Activated naive CD8-positive, alpha-beta T cell (primary cell): ENCODE measurements around the gene USF2.
"Not testable (repeated sequence)": the region's sequence is repeated elsewhere in the genome, so short reads cannot be mapped to it uniquely, and the experiment has no call there.

Experiments used
- H3K27ac Mint-ChIP-seq: one replicate; pipeline ENCODE4 v1.8.0; 2021; ENCODE audit warnings: mixed read lengths
- H3K27me3 Mint-ChIP-seq: one replicate; pipeline ENCODE4 v1.8.0; 2021; ENCODE audit warnings: mixed read lengths
- H3K36me3 Mint-ChIP-seq: one replicate; pipeline ENCODE4 v1.8.0; 2021; ENCODE audit warnings: mixed read lengths
- H3K4me1 Mint-ChIP-seq: one replicate; pipeline ENCODE4 v1.8.0; 2021; ENCODE audit warnings: low read depth, mixed read lengths
- H3K4me3 Mint-ChIP-seq: one replicate; pipeline ENCODE4 v1.8.0; 2021; ENCODE audit warnings: mild to moderate bottlenecking, mixed read lengths
- H3K9me3 Mint-ChIP-seq: one replicate; pipeline ENCODE4 v1.8.0; 2021; ENCODE audit warnings: low read depth, mixed read lengths

Gene USF2

DNA sequence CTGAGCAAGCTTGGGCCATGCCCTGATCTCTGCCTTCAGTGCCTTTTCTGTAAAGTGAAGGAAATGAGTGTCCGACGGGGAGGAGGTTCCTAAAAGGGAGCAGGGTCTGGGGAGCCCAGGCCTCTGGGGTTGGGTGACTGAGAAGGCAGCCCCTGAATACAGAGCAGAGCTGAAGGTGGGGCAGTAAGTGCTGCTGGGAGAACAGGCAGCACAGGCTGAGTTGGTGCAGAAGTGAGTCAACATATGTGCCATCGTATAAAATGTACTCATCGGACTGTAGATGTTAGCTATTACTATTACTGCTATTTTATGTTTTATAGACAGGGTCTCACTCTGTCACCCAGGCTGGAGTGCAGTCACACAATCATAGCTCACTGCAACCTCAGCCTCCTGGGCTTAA, 12.5 kb downstream of the USF2 start:
- Mint-ChIP-seq H3K27me3 (peaks cover 15% of the 10 kb centered on the region), H3K4me3 (no peak overlapping the region), H3K36me3 (peaks cover 2% of the 10 kb centered on the region)

GRCh38 chr19:35284153-35285094, 15.7 kb downstream of the USF2 start:
- H3K36me3 Mint-ChIP-seq = peaks cover 2% of the 10 kb centered on the region
- H3K27ac Mint-ChIP-seq = no peak overlapping the region
- H3K4me3 Mint-ChIP-seq = no peak overlapping the region
- no peaks in the 10 kb centered on the region for H3K9me3 Mint-ChIP-seq
- peaks cover 15% of the 10 kb centered on the region for H3K27me3 Mint-ChIP-seq
- H3K4me1 Mint-ChIP-seq = peaks cover 7% of the 10 kb centered on the region

More for the DNA sequence above, 12.5 kb downstream of the USF2 start:
- Mint-ChIP-seq H3K27ac (no peak overlapping the region), H3K9me3 (no peaks in the 10 kb centered on the region), H3K4me1 (peaks cover 7% of the 10 kb centered on the region)

GRCh38 chr19:35285095-35285449, 16.3 kb downstream of the USF2 start:
- Mint-ChIP-seq H3K9me3 (no peaks in the 10 kb centered on the region), H3K27ac (no peak overlapping the region), H3K4me3 (no peak overlapping the region), H3K36me3 (peaks cover 2% of the 10 kb centered on the region), H3K27me3 (peaks cover 15% of the 10 kb centered on the region), H3K4me1 (peaks cover 7% of the 10 kb centered on the region)

GRCh38 chr19:35285465-35285864, 16.7 kb downstream of the USF2 start:
- H3K4me3 Mint-ChIP-seq, H3K4me1 Mint-ChIP-seq, H3K9me3 Mint-ChIP-seq, H3K36me3 Mint-ChIP-seq, H3K27ac Mint-ChIP-seq: not testable (repeated sequence)
- peaks cover 15% of the 10 kb centered on the region for H3K27me3 Mint-ChIP-seq

GRCh38 chr19:35286101-35286500, 17.3 kb downstream of the USF2 start:
- not testable (repeated sequence) for H3K9me3 Mint-ChIP-seq, H3K36me3 Mint-ChIP-seq, H3K27ac Mint-ChIP-seq, H3K4me1 Mint-ChIP-seq, H3K4me3 Mint-ChIP-seq
- H3K27me3 Mint-ChIP-seq = peaks cover 15% of the 10 kb centered on the region

DNA sequence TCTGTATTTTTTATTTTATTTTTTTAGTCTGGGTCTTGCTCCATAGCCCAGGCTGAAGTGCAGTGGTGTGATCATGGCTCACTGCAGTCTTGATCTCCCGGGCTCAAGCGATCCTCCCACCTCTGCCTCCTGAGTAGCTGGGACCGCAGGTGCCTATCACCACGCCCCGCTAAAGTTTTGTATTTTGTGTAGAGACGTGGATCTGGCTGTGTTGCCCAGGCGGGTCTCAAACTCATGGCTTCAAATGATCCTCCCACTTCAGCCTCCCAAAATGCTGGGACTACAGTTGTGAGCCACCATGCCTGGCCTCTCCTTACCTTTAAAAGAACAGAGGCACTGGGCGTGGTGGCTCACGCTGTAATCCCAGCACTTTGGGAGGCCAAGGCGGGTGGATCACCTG, 19.0 kb downstream of the USF2 start:
- peaks cover 15% of the 10 kb centered on the region for H3K27me3 Mint-ChIP-seq
- H3K27ac Mint-ChIP-seq = no peak overlapping the region
- H3K9me3 Mint-ChIP-seq = no peaks in the 10 kb centered on the region
- peaks cover 3% of the 10 kb centered on the region for H3K4me1 Mint-ChIP-seq
- peaks cover 2% of the 10 kb centered on the region for H3K36me3 Mint-ChIP-seq
- H3K4me3 Mint-ChIP-seq = no peak overlapping the region

DNA sequence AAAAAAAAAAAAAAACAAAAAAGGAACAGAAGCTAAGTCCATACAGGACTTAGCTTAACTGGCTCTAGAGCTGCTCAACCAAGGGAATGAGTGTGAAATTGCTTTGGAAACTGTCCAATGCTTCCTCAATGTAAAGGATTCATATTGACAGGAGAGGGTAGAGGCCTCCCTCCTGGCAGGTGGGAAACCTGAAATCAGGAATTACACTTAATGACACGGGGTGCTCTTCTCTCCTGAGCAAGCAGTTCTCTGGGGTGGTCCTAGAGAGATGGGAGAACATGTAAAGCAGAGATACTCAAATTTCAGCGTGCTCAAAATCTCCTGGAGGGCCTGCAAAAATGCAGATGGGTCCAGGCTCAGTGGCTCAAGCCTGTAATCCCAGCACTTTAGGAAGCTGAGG, 19.6 kb downstream of the USF2 start:
- no peak overlapping the region for H3K27ac Mint-ChIP-seq
- peaks cover 10% of the 10 kb centered on the region for H3K27me3 Mint-ChIP-seq
- H3K4me3 Mint-ChIP-seq = no peak overlapping the region
- H3K4me1 Mint-ChIP-seq = no peaks in the 10 kb centered on the region
- H3K9me3 Mint-ChIP-seq = no peaks in the 10 kb centered on the region
- peaks cover 2% of the 10 kb centered on the region for H3K36me3 Mint-ChIP-seq

- H3K27me3 Mint-ChIP-seq = peaks cover 8% of the 10 kb centered on the region
- no peak overlapping the region for H3K27ac Mint-ChIP-seq
- no peak overlapping the region for H3K4me3 Mint-ChIP-seq
- H3K36me3 Mint-ChIP-seq = peaks cover 2% of the 10 kb centered on the region
- no peaks in the 10 kb centered on the region for H3K4me1 Mint-ChIP-seq
- H3K9me3 Mint-ChIP-seq = no peaks in the 10 kb centered on the region
Measured at GRCh38 chr19:35288906-35289305, 20.1 kb downstream of the USF2 start.

DNA sequence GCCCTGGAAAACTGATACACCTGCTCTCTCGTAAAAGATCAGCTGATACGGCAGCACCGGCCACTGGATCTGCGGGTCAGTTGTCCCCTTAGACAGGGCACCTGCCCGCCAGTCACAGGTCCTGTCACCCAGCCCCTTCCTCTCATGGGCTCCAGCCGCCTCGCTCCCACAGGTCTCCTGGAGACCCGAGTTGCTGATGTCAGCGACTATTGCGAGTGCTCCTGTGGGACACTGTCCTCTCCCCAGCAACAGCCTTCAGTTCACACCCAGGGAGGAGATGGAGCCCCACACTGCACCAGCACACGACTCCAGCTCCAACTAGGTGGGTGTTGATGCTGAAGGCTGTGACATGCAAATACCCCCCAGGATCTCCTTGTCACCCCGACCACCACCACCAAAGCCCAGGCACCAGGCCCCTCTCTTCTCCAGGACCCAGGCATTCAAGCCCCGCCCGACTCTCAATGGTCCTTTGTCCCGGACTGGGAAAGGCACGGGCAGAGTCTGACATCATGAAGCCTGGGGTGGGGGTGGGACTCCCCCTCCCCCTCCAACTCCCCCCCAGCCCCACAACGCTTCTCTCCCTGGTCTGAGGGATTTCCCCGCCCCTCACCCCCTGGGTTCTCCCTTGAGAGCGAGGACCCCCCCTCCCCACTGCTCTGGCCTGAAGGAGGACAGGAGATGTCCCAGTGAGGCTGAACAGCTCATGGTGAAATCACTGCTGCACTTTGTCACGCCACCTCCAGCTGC, 21.8 kb downstream of the USF2 start:
- no peaks in the 10 kb centered on the region for H3K27me3 Mint-ChIP-seq
- no peak overlapping the region for H3K4me3 Mint-ChIP-seq
- no peaks in the 10 kb centered on the region for H3K9me3 Mint-ChIP-seq
- no peak overlapping the region for H3K27ac Mint-ChIP-seq
- H3K36me3 Mint-ChIP-seq = no peaks in the 10 kb centered on the region
- H3K4me1 Mint-ChIP-seq = peaks cover under 1% of the 10 kb centered on the region

GRCh38 chr19:35291259-35291658, 22.5 kb downstream of the USF2 start:
- H3K27ac Mint-ChIP-seq = no peak overlapping the region
- H3K4me1 Mint-ChIP-seq = peaks cover 6% of the 10 kb centered on the region
- no peak overlapping the region for H3K4me3 Mint-ChIP-seq

GRCh38 chr19:35291916-35292315, 23.2 kb downstream of the USF2 start, which contains the start of gene MAG:
Gene MAG, plus strand, starts transcription at chr19:35292161. Its CDS starts 3,248 bp downstream, at chr19:35295409.
- Mint-ChIP-seq H3K4me1 (peaks cover 6% of the 10 kb centered on the region), H3K9me3 (no peaks in the 10 kb centered on the region), H3K36me3 (no peaks in the 10 kb centered on the region), H3K4me3 (no peak within 1 kb of the TSS), H3K27me3 (no peaks in the 10 kb centered on the region), H3K27ac (no peak within 1 kb of the TSS)

More at GRCh38 chr19:35291259-35291658, 22.5 kb downstream of the USF2 start:
- Mint-ChIP-seq H3K36me3 (no peaks in the 10 kb centered on the region), H3K9me3 (no peaks in the 10 kb centered on the region), H3K27me3 (no peaks in the 10 kb centered on the region)

DNA sequence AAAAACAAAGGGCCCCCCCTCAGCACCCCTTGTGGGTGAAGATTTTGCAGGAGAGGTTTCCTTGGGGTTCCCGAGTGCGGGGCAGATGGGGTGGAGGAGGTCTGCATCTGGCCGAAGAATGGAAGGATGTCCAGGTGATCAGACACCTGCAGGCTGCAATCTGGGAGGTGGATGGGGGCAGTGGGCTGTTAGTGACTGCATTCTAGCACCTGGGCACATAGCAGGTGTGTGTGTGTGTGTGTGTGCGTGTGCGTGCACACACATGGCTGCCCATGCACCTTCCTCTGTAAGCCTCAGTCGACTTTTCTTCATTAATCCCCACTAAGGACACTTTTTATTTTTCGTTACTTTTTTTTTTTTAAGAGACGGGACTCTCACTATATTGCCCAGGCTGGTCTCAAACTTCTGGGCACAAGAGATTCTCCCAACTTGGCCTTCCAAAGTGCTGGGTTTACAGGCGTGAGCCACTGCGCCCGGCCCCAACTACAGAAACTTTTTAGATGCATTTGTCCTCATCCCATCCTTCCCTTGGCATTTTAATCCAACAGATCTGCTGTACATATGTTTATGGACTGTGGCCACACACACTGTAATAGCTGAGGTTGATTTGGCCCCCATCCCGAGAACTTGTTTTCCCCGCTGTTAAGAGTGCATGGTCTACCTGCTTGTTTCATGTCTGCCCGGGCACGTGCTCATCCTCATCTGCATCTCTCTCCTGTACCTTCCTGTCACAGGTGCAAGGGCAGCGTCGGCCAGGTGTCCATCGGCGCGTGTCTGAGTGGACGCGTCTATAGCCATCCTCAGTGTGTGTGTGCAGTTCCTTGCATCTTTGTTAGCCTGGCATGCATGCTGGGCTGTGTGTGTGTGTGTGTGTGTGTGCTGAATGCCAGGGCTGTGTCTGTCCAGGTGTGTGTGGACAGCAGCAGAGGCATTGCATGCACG, 23.9 kb downstream of the USF2 start:
- H3K4me3 Mint-ChIP-seq = no peak overlapping the region
- H3K27ac Mint-ChIP-seq = no peak overlapping the region
- no peaks in the 10 kb centered on the region for H3K9me3 Mint-ChIP-seq

DNA sequence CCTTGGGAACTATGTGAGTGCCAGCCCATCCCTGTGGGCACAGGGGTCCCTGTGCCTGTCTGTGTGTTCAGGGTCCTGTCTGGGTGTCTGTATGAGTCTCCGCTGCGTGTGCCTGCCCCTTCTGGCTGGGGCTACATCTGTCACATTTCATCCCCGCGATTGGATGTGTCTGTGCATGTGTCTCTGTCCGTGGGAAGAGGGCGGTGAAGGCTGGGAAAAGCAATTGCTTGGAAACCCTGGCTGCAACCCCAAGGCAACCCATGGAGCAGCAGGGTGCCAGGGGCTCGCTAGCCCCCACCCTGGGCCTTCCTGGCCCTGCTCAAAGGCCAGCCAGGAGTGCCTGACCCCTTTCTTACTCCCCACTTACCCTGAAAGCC, 24.6 kb downstream of the USF2 start:
- Mint-ChIP-seq H3K4me1 (peaks cover 6% of the 10 kb centered on the region), H3K9me3 (no peaks in the 10 kb centered on the region), H3K36me3 (no peaks in the 10 kb centered on the region), H3K27me3 (no peaks in the 10 kb centered on the region), H3K4me3 (no peak overlapping the region), H3K27ac (no peak overlapping the region)

More for the DNA sequence above, 23.9 kb downstream of the USF2 start:
- Mint-ChIP-seq H3K36me3 (no peaks in the 10 kb centered on the region), H3K4me1 (peaks cover 6% of the 10 kb centered on the region), H3K27me3 (no peaks in the 10 kb centered on the region)

DNA sequence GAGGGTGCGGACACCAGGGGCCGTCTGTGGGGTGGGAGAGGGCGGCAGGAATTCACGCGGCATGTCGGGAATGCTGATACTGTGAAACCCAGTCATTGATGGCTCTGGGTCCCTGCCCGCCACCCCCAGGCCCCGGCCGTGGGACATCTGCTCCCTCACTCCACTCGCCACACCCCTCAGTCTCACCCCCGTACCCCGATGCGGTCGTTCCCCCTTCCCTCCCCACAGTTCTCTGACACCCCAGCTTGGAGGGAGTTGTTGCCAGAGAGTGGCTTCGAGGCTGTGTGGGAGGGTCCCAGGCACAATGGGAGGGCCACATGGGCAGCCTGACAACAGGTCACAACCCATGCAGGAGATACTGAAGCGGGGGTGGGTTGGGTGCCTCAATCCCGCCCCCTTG, 25.0 kb downstream of the USF2 start:
- no peaks in the 10 kb centered on the region for H3K9me3 Mint-ChIP-seq
- H3K27me3 Mint-ChIP-seq = no peaks in the 10 kb centered on the region
- H3K27ac Mint-ChIP-seq = no peak overlapping the region
- peaks cover 6% of the 10 kb centered on the region for H3K4me1 Mint-ChIP-seq
- H3K36me3 Mint-ChIP-seq = no peaks in the 10 kb centered on the region
- H3K4me3 Mint-ChIP-seq = no peak overlapping the region
